ENCODE results near the gene FAM135A.
"Not testable (repeated sequence)": the region's sequence is repeated elsewhere in the genome, so short reads cannot be mapped to it uniquely, and the experiment has no call there.

GRCh38 chr6:70562401-70562800 lies 149.1 kb downstream of the FAM135A start:
- TF ChIP-seq CTCF (conservative IDR thresholded peaks at IDR 0.05); EZH2 (IDR thresholded peaks at IDR 0.05; ENCODE audit: low read depth): not testable (repeated sequence)

Data from PC-9 (cell line).